AG09309 (cell line): ENCODE measurements around the gene PSMG2.

ENCODE experiments used
- DNase-seq: peaks from one replicate; pipeline ENCODE4 v3.0.0-alpha.2; 2010; ENCODE audit warnings: low read depth
- H3K4me3 ChIP-seq: 2 replicates; pipeline ENCODE4 v1.5.1; 2011; ENCODE audit warnings: mild to moderate bottlenecking, low read depth, low read length, moderate library complexity; ENCODE audit not compliant: control insufficient read depth
- CTCF ChIP-seq: IDR thresholded peaks from 2 replicates; pipeline ENCODE4 v1.5.1; 2011; ENCODE audit warnings: mild to moderate bottlenecking, low read depth, low read length, inconsistent platforms; ENCODE audit not compliant: insufficient read depth, control insufficient read depth; ENCODE audit errors: missing control alignments

Gene PSMG2

GRCh38 chr18:12702221-12703095 is at the start of gene PSMG2, which contains the start of gene CEP76:
PSMG2 (plus strand) TSS chr18:12703042; CDS start chr18:12703108, 66 bp downstream.
CEP76 (minus strand) TSS chr18:12702723; CDS start chr18:12702548, 175 bp downstream.
- no peak for TF ChIP-seq CTCF
- peak; percentile 38 for DNase-seq
- peak within 1 kb of the TSS; percentile 92 for H3K4me3 ChIP-seq

- no peak for DNase-seq
- H3K4me3 ChIP-seq, result no peak overlapping the region
- TF ChIP-seq CTCF, result no peak
Measured at GRCh38 chr18:12654971-12655370, 47.9 kb upstream of the PSMG2 start.

GRCh38 chr18:12656605-12656937 is 46.3 kb upstream of the PSMG2 start:
- H3K4me3 ChIP-seq, result peak overlapping the region; percentile 64
- no peak for DNase-seq
- no peak for TF ChIP-seq CTCF

GRCh38 chr18:12656938-12657683 is 45.7 kb upstream of the PSMG2 start:
- no peak for DNase-seq
- peak overlapping the region; percentile 64 for H3K4me3 ChIP-seq
- no peak for TF ChIP-seq CTCF

- DNase-seq, result no peak
- peak within 1 kb of the TSS; percentile 64 for H3K4me3 ChIP-seq
- TF ChIP-seq CTCF, result no peak
Measured at GRCh38 chr18:12657684-12658425, 45.0 kb upstream of the PSMG2 start, which contains the start of gene SPIRE1. SPIRE1 (minus strand) TSS chr18:12658107; CDS start chr18:12657866, 241 bp downstream.
